H1 (cell line): ENCODE results near the gene RCC2. TPM values are rescaled to one million over a fixed set of nuclear protein-coding genes. Genes with fewer than 3 reads are reported as not detected.

Experiments
- CTCF ChIA-PET: fragments of 300-600 bp; sonication (Branson Sonifier 250); formaldehyde crosslinking; loops from one replicate; lab custom pipeline; 2021; ENCODE audit not compliant: partially characterized antibody; lab: Charles Lee
- POLR2A ChIA-PET: fragments of 300-600 bp; sonication (Branson Sonifier 250); formaldehyde crosslinking; loops from one replicate; lab custom pipeline; 2021; ENCODE audit warnings: inconsistent platforms; ENCODE audit not compliant: partially characterized antibody; lab: Charles Lee
- DNase-seq, 2 experiments: peaks; one replicate each; pipeline versions ENCODE4 v3.0.0 to v3.0.0-alpha.2; 2010 to 2022; ENCODE audit warnings: low spot score in 2 of 2, low read depth in 1 of 2, mixed read lengths in 1 of 2
- FAIRE-seq: peaks from 2 replicates; lab custom pipeline; 2011; peaks lifted over from hg19 to GRCh38; lab: Jason Lieb, UNC
- H2AFZ ChIP-seq: 2 replicates; pipeline ENCODE4 v1.8.1; 2012; ENCODE audit warnings: low read length, inconsistent platforms
- H2AK5ac ChIP-seq: 2 replicates; pipeline ENCODE4 v1.6.1; 2013; ENCODE audit warnings: low read depth, low read length
- H2BK120ac ChIP-seq: replicated peaks from 2 replicates; pipeline ENCODE3; 2013; ENCODE audit warnings: low read depth, low read length, inconsistent platforms
- H2BK12ac ChIP-seq: 2 replicates; pipeline ENCODE4 v1.6.1; 2013; ENCODE audit warnings: low read depth, low read length
- H2BK15ac ChIP-seq: 2 replicates; pipeline ENCODE4 v1.6.1; 2013; ENCODE audit warnings: low read length
- H2BK20ac ChIP-seq: 2 replicates; pipeline ENCODE4 v1.6.1; 2013; ENCODE audit warnings: low read length
- H2BK5ac ChIP-seq: 2 replicates; pipeline ENCODE4 v1.6.1; 2013; ENCODE audit warnings: low read depth, low read length
- H3K14ac ChIP-seq: 2 replicates; pipeline ENCODE4 v1.6.1; 2013; ENCODE audit warnings: inconsistent platforms; ENCODE audit not compliant: insufficient read length
- H3K18ac ChIP-seq: 2 replicates; pipeline ENCODE4 v1.6.1; 2013; ENCODE audit warnings: low read length; ENCODE audit errors: extremely low read depth
- H3K23ac ChIP-seq: 2 replicates; pipeline ENCODE4 v1.6.1; 2013; ENCODE audit warnings: inconsistent platforms; ENCODE audit not compliant: insufficient read length
- H3K23me2 ChIP-seq: 2 replicates; pipeline ENCODE4 v1.6.1; 2013; ENCODE audit warnings: low read depth, low read length
- H3K27ac ChIP-seq: 2 replicates; pipeline ENCODE4 v1.6.1; 2011; ENCODE audit warnings: low read depth, low read length, inconsistent platforms
- H3K27me3 ChIP-seq, 4 experiments: replicated peaks in 1 of 4; 1 replicate in 1 of 4; 2 replicates in 3 of 4; pipeline versions ENCODE4 v1.6.1 to v1.8.1; 2011 to 2013; ENCODE audit warnings: low read length in 3 of 4, mild to moderate bottlenecking in 3 of 4, inconsistent platforms in 2 of 4, mixed read lengths in 2 of 4, moderate library complexity in 1 of 4; ENCODE audit not compliant: control insufficient read depth in 3 of 4, insufficient read depth in 3 of 4; ENCODE audit errors: extremely low read depth in 1 of 4
- H3K36me3 ChIP-seq, 4 experiments: 2 replicates each; pipeline versions ENCODE4 v1.6.1 to v1.8.1; 2011 to 2013; ENCODE audit warnings: mild to moderate bottlenecking in 4 of 4, low read length in 3 of 4, moderate library complexity in 2 of 4, control low read depth in 1 of 4, inconsistent platforms in 1 of 4; ENCODE audit not compliant: insufficient read depth in 4 of 4, control insufficient read depth in 2 of 4
- H3K4ac ChIP-seq: replicated peaks from 2 replicates; pipeline ENCODE3; 2013; ENCODE audit warnings: low read length, low read depth, mixed read lengths, inconsistent platforms; ENCODE audit not compliant: insufficient read length
- H3K4me1 ChIP-seq, 4 experiments: replicated peaks in 1 of 4; 1 replicate in 1 of 4; 2 replicates in 3 of 4; pipeline versions ENCODE4 v1.6.1 to v1.8.1; 2011 to 2013; ENCODE audit warnings: low read length in 3 of 4, inconsistent platforms in 2 of 4, mixed read lengths in 1 of 4; ENCODE audit not compliant: insufficient read depth in 4 of 4, control insufficient read depth in 3 of 4
- H3K4me2 ChIP-seq, 2 experiments: 2 replicates each; pipeline versions ENCODE4 v1.6.1 to v1.8.1; 2011 to 2013; ENCODE audit warnings: low read depth in 2 of 2, low read length in 2 of 2, control low read depth in 1 of 2, inconsistent platforms in 1 of 2, mild to moderate bottlenecking in 1 of 2; ENCODE audit not compliant: insufficient read depth in 1 of 2
- H3K4me3 ChIP-seq, 4 experiments: fragments of 200-600, 300-600 bp in 1 of 4; sonication (generic), shearing (Covaris generic), sonication (Bioruptor Twin) in 1 of 4; 2 replicates each; pipeline versions ENCODE4 v1.5.1 to v1.8.1; 2011 to 2016; ENCODE audit warnings: low read length in 4 of 4, low read depth in 3 of 4, control low read depth in 2 of 4, inconsistent platforms in 2 of 4, mild to moderate bottlenecking in 2 of 4, mixed read lengths in 1 of 4, moderate library complexity in 1 of 4; ENCODE audit not compliant: insufficient read depth in 2 of 4; ENCODE audit errors: extremely low read depth in 1 of 4
- H3K56ac ChIP-seq: replicated peaks from 2 replicates; pipeline ENCODE3; 2013; ENCODE audit warnings: low read depth, mild to moderate bottlenecking, mixed read lengths, low read length, inconsistent platforms; ENCODE audit not compliant: insufficient read length
- H3K79me1 ChIP-seq: 2 replicates; pipeline ENCODE4 v1.6.1; 2013; ENCODE audit warnings: low read depth, low read length, control low read depth
- H3K79me2 ChIP-seq, 2 experiments: 2 replicates each; pipeline versions ENCODE4 v1.6.1 to v1.8.1; 2012 to 2013; ENCODE audit warnings: low read length in 2 of 2, mild to moderate bottlenecking in 2 of 2, inconsistent platforms in 1 of 2; ENCODE audit not compliant: insufficient read depth in 2 of 2, control insufficient read depth in 1 of 2
- H3K9ac ChIP-seq, 4 experiments: replicated peaks in 1 of 4; 1 replicate in 1 of 4; 2 replicates in 3 of 4; pipeline versions ENCODE4 v1.6.1 to v1.8.1; 2011 to 2013; ENCODE audit warnings: low read depth in 3 of 4, low read length in 3 of 4, control low read depth in 2 of 4, mild to moderate bottlenecking in 2 of 4, moderate library complexity in 2 of 4, inconsistent platforms in 1 of 4; ENCODE audit errors: extremely low read depth in 1 of 4
- H3K9me3 ChIP-seq, 2 experiments: 2 replicates each; pipeline versions ENCODE4 v1.6.1 to v1.8.1; 2012 to 2013; ENCODE audit warnings: mild to moderate bottlenecking in 2 of 2, moderate library complexity in 2 of 2, control low read depth in 1 of 2, inconsistent platforms in 1 of 2, low read depth in 1 of 2, low read length in 1 of 2, mixed read lengths in 1 of 2; ENCODE audit not compliant: insufficient read depth in 2 of 2
- H4K20me1 ChIP-seq, 2 experiments: replicated peaks in 1 of 2; 2 replicates each; pipeline versions ENCODE3 to v1.8.1; 2011 to 2013; ENCODE audit warnings: inconsistent platforms in 2 of 2, low read length in 2 of 2, mild to moderate bottlenecking in 1 of 2; ENCODE audit not compliant: insufficient read depth in 2 of 2, control insufficient read depth in 1 of 2
- H4K5ac ChIP-seq: 2 replicates; pipeline ENCODE4 v1.6.1; 2013; ENCODE audit warnings: low read length, low read depth, mixed read lengths, inconsistent platforms; ENCODE audit not compliant: insufficient read length
- H4K8ac ChIP-seq: 2 replicates; pipeline ENCODE4 v1.8.0; 2013; ENCODE audit warnings: mild to moderate bottlenecking, moderate library complexity, low read length, inconsistent platforms; ENCODE audit not compliant: insufficient read depth; ENCODE audit errors: extremely low read depth
- H4K91ac ChIP-seq: replicated peaks from 2 replicates; pipeline ENCODE3; 2013; ENCODE audit warnings: low read length, mixed read lengths, inconsistent platforms; ENCODE audit not compliant: insufficient read length
- BACH1 ChIP-seq: IDR thresholded peaks from 2 replicates; pipeline ENCODE4 v1.6.1; 2012; ENCODE audit warnings: low read length, improper control_type of control experiment
- CEBPB ChIP-seq: IDR thresholded peaks from 2 replicates; pipeline ENCODE4 v1.6.1; 2012; ENCODE audit warnings: low read depth, low read length
- EZH2 ChIP-seq: fragments of 200-600 bp; sonication (generic); IDR thresholded peaks from 2 replicates; pipeline ENCODE4 v1.7.1; 2012; ENCODE audit warnings: low read depth, mild to moderate bottlenecking, moderate library complexity, low read length, inconsistent platforms; ENCODE audit not compliant: severe bottlenecking
- KDM1A ChIP-seq: fragments of 200-600, 300-600 bp; sonication (generic); IDR thresholded peaks from 2 replicates; pipeline ENCODE4 v1.7.1; 2016; ENCODE audit warnings: mild to moderate bottlenecking, low read length, borderline replicate concordance
- KDM4A ChIP-seq: IDR thresholded peaks from one replicate; pipeline ENCODE4 v1.7.1; 2012; ENCODE audit warnings: low read depth, mild to moderate bottlenecking, moderate library complexity, low read length, inconsistent platforms; ENCODE audit not compliant: severe bottlenecking
- MAFK ChIP-seq: IDR thresholded peaks from 2 replicates; pipeline ENCODE4 v1.6.1; 2012; ENCODE audit warnings: low read depth, mild to moderate bottlenecking, improper control_type of control experiment, low read length
- NANOG ChIP-seq: IDR thresholded peaks from 2 replicates; pipeline ENCODE4 v1.6.1; 2011; ENCODE audit warnings: low read length, low read depth, mild to moderate bottlenecking, inconsistent platforms; ENCODE audit not compliant: insufficient read depth, poor library complexity, severe bottlenecking
- POU5F1 ChIP-seq: IDR thresholded peaks from 2 replicates; pipeline ENCODE4 v1.6.1; 2011; ENCODE audit warnings: low read depth, mild to moderate bottlenecking, low read length, moderate library complexity
- SIRT6 ChIP-seq: IDR thresholded peaks from one replicate; pipeline ENCODE4 v1.7.1; 2012; ENCODE audit warnings: low read length, inconsistent platforms
- SIX5 ChIP-seq: IDR thresholded peaks from 2 replicates; pipeline ENCODE4 v1.6.1; 2011; ENCODE audit warnings: mild to moderate bottlenecking, low read depth, low read length
- TEAD4 ChIP-seq: IDR thresholded peaks from 2 replicates; pipeline ENCODE4 v1.6.1; 2012; ENCODE audit warnings: low read depth, low read length, inconsistent platforms, mixed read lengths
- WGBS, 2 experiments: shearing (Covaris generic) in 1 of 2; methylation state at CpG; one replicate each; pipeline versions ENCODE4 v1.1.6 to v1.1.7; 2013 to 2015; ENCODE audit warnings: low lambda C conversion rate in 2 of 2, mixed read lengths in 2 of 2, inconsistent platforms in 1 of 2, low coverage in 1 of 2, missing lambda C conversion rate in 1 of 2; ENCODE audit not compliant: insufficient replicate concordance in 2 of 2, insufficient coverage in 1 of 2, insufficient read length in 1 of 2; ENCODE audit errors: extremely low coverage in 1 of 2, missing lambda C conversion rate in 1 of 2; 5-methylcytosine and 5-hydroxymethylcytosine counted together
- polyA plus RNA-seq, 7 experiments: library from polyadenylated mRNA; depleted of rRNA in 3 of 7; stranded (reverse) in 5 of 7; unstranded in 2 of 7; fragments of >200 nt in 5 of 7; fragments of 200-250 nt in 2 of 7; gene quantifications; 1 replicate in 5 of 7; 2 replicates in 1 of 7; 4 replicates in 1 of 7; pipeline versions ENCODE4 v1.2.1 to v1.2.3, GENCODE V29; 2011 to 2013; ENCODE audit warnings: missing spikeins in 2 of 7, mixed read lengths in 2 of 7
- total RNA-seq: library from RNA; stranded (reverse); fragmentation: NEBNext Ultra II Directional; extraction: Animal tissue kit (Norgen Biotek cat#: 25700); gene quantifications from 2 replicates; pipeline ENCODE4 v1.2.1, GENCODE V29; 2021

Gene RCC2
- total and polyA plus RNA-seq, 2 of the 8 experiments (the other 6 are each of a cell fraction or from before 2014, with no cell fraction given) = 229 to 455 TPM

DNA sequence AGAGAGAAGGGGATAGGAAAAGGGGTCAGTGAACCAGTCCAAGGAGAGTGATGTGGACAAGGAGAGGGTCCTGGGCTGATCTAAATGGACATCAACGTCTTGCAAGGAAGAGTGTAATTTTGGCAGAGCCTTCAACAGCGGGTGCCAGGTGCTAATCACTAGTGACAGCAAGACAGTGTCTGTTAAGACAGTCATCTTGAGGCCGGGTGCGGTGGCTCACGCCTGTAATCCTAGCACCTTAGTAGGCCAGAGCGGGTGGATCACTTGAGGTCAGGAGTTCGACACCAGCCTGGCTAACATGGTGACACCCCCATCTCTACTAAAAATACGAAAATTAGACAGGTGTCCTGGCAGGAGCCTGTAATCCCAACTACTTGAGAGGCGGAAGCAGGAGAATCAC, 79.7 kb downstream of the RCC2 start:
- H3K36me3 ChIP-seq = no peaks in the 10 kb centered on the region
- 90% methylated on average over 9 of the region's 9 CpGs; no CpG with 5 or more reads in 1 of the 2 experiments for WGBS, 2 experiments
- no peaks in the 10 kb centered on the region for H3K79me2 ChIP-seq
- H3K4ac ChIP-seq = no peak overlapping the region
- no peak overlapping the region for H2AK5ac ChIP-seq
- no peak overlapping the region for H3K56ac ChIP-seq
- no peak for DNase-seq
- ChIA-PET POLR2A (interaction anchor here (0.9 kb wide), 1 partner anchor 20 kb away, joined by 3 read pairs; no protein-coding TSS in a partner anchor), CTCF (interaction anchor here (1.0 to 4.0 kb wide), 2 partner anchors 11 kb away, joined by 6 to 28 read pairs; partner anchors contain the start of gene PADI6)
- H3K4me1 ChIP-seq = peaks cover 0 to 2% (median 1%) of the 10 kb centered on the region in 4 experiments; a peak in 1 of 7 replicates
- H2AFZ ChIP-seq = no peak overlapping the region
- no peaks in the 10 kb centered on the region for H3K23me2 ChIP-seq
- H3K23ac ChIP-seq = no peak overlapping the region
- H3K18ac ChIP-seq = no peak overlapping the region
- H3K9ac ChIP-seq = no peak overlapping the region
- no peak overlapping the region for H2BK20ac ChIP-seq
- TF ChIP-seq BACH1 = no peak
- TF ChIP-seq KDM1A = no peak
- TF ChIP-seq NANOG = no peak
- TF ChIP-seq CEBPB = no peak
- TF ChIP-seq MAFK = no peak
- TF ChIP-seq POU5F1 = no peak
- no peak for TF ChIP-seq EZH2
- no peak for TF ChIP-seq SIRT6
- TF ChIP-seq TEAD4 = no peak
- TF ChIP-seq SIX5 = no peak
- TF ChIP-seq KDM4A = no peak
- peaks cover 0 to 2% of the 10 kb centered on the region in 2 experiments for H4K20me1 ChIP-seq
- H3K4me3 ChIP-seq = no peak overlapping the region
- no peaks in the 10 kb centered on the region for H3K9me3 ChIP-seq
- H4K5ac ChIP-seq = no peak overlapping the region
- no peak overlapping the region for H2BK12ac ChIP-seq
- FAIRE-seq = no peak
- H3K4me2 ChIP-seq = no peak overlapping the region
- no peak overlapping the region for H2BK120ac ChIP-seq
- H3K27ac ChIP-seq = no peak overlapping the region
- no peaks in the 10 kb centered on the region for H3K79me1 ChIP-seq
- no peak overlapping the region for H2BK5ac ChIP-seq
- no peak overlapping the region for H4K91ac ChIP-seq
- H4K8ac ChIP-seq = no peak overlapping the region
- no peak overlapping the region for H2BK15ac ChIP-seq
- no peaks in the 10 kb centered on the region for H3K27me3 ChIP-seq
- H3K14ac ChIP-seq = no peak overlapping the region
